Keratinocyte (primary cell): Measurements from ENCODE around the gene GRK5. TPM values are rescaled to one million over a fixed set of nuclear protein-coding genes. Genes with fewer than 3 reads are reported as not detected.

Source experiments
- DNase-seq: peaks from one replicate; pipeline ENCODE4 v3.0.0-alpha.2; 2011; ENCODE audit warnings: low read depth, missing footprints, low spot score
- FAIRE-seq: peaks from 2 replicates; lab custom pipeline; 2011; peaks lifted over from hg19 to GRCh38; lab: Jason Lieb, UNC
- H2AFZ ChIP-seq: 2 replicates; pipeline ENCODE4 v1.6.0; 2012; ENCODE audit warnings: low read length, control low read depth, inconsistent platforms; ENCODE audit not compliant: control insufficient read depth
- H3K27ac ChIP-seq: 2 replicates; pipeline ENCODE4 v1.5.1; 2011; ENCODE audit warnings: low read length; ENCODE audit not compliant: control insufficient read depth, insufficient read depth
- H3K27me3 ChIP-seq: 3 replicates; pipeline ENCODE4 v1.6.0; 2011; ENCODE audit warnings: low read length; ENCODE audit not compliant: control insufficient read depth, insufficient read depth; ENCODE audit errors: extremely low read depth
- H3K36me3 ChIP-seq, 2 experiments: 2 replicates in 1 of 2; 3 replicates in 1 of 2; pipeline ENCODE4 v1.5.1; 2011; ENCODE audit warnings: low read length in 2 of 2, mild to moderate bottlenecking in 1 of 2; ENCODE audit not compliant: control insufficient read depth in 2 of 2, insufficient read depth in 2 of 2; ENCODE audit errors: extremely low read depth in 1 of 2
- H3K4me1 ChIP-seq: 3 replicates; pipeline ENCODE4 v1.5.1; 2011; ENCODE audit warnings: low read length; ENCODE audit not compliant: control insufficient read depth, insufficient read depth; ENCODE audit errors: extremely low read depth
- H3K4me2 ChIP-seq: 3 replicates; pipeline ENCODE4 v1.6.0; 2011; ENCODE audit warnings: low read depth, low read length; ENCODE audit not compliant: control insufficient read depth, insufficient read depth; ENCODE audit errors: extremely low read depth
- H3K4me3 ChIP-seq, 3 experiments: fragments of 200-600 bp in 1 of 3; sonication (generic) in 1 of 3; 2 replicates in 2 of 3; 3 replicates in 1 of 3; pipeline ENCODE4 v1.5.1; 2011 to 2016; ENCODE audit warnings: low read length in 3 of 3, mild to moderate bottlenecking in 3 of 3, control low read depth in 2 of 3, inconsistent platforms in 1 of 3, low read depth in 1 of 3, mixed read lengths in 1 of 3, mixed run types in 1 of 3, moderate library complexity in 1 of 3; ENCODE audit not compliant: control insufficient read depth in 2 of 3, insufficient read depth in 2 of 3; ENCODE audit errors: extremely low read depth in 1 of 3
- H3K79me2 ChIP-seq: 2 replicates; pipeline ENCODE4 v1.6.0; 2012; ENCODE audit warnings: low read length; ENCODE audit not compliant: control insufficient read depth, insufficient read depth
- H3K9ac ChIP-seq: 3 replicates; pipeline ENCODE4 v1.6.0; 2011; ENCODE audit warnings: low read length; ENCODE audit not compliant: control insufficient read depth, insufficient read depth; ENCODE audit errors: extremely low read depth
- H3K9me1 ChIP-seq: 3 replicates; pipeline ENCODE4 v1.6.0; 2011; ENCODE audit warnings: low read length; ENCODE audit not compliant: control insufficient read depth, insufficient read depth; ENCODE audit errors: extremely low read depth
- H3K9me3 ChIP-seq: 2 replicates; pipeline ENCODE4 v1.5.1; 2012; ENCODE audit warnings: low read depth, low read length; ENCODE audit not compliant: control insufficient read depth
- H4K20me1 ChIP-seq: 3 replicates; pipeline ENCODE4 v1.6.0; 2011; ENCODE audit warnings: low read length; ENCODE audit not compliant: control insufficient read depth, insufficient read depth; ENCODE audit errors: extremely low read depth
- CTCF ChIP-seq, 3 experiments: IDR thresholded peaks in 1 of 3; conservative IDR thresholded peaks in 1 of 3; optimal IDR thresholded peaks in 1 of 3; 2 replicates in 2 of 3; 3 replicates in 1 of 3; pipeline versions ENCODE3 to v1.5.1; 2011; ENCODE audit warnings: low read length in 3 of 3, mild to moderate bottlenecking in 3 of 3, moderate library complexity in 2 of 3, control low read depth in 1 of 3, inconsistent platforms in 1 of 3; ENCODE audit not compliant: insufficient read depth in 2 of 3; ENCODE audit errors: extremely low read depth in 1 of 3
- EZH2 ChIP-seq: IDR thresholded peaks from one replicate; pipeline ENCODE4 v1.6.1; 2012; ENCODE audit warnings: inconsistent platforms, mild to moderate bottlenecking, low read length, moderate library complexity
- dilution Hi-C: fragments of 300-500 bp; cut with MboI; formaldehyde crosslinking; loops from one replicate; pipeline ENCODE4 v1.7.0; 2020; ENCODE audit warnings: low sequenced_read_pairs; ENCODE audit not compliant: extremely low pct_ligation_motif_present
- polyA plus RNA-seq, 5 experiments: library from polyadenylated mRNA; depleted of rRNA in 3 of 5; stranded (reverse) in 3 of 5; stranded (forward) in 1 of 5; unstranded in 1 of 5; fragments of >200 nt; gene quantifications; 1 replicate in 1 of 5; 2 replicates in 3 of 5; 3 replicates in 1 of 5; pipeline versions ENCODE4 v1.2.1 to v1.2.3, GENCODE V29; 2011 to 2012; ENCODE audit warnings: missing spikeins in 2 of 5, low read depth in 1 of 5, low replicate concordance in 1 of 5

Gene GRK5
- polyA plus RNA-seq, 1 donor (not counting 4 experiments of a cell fraction or from before 2014, with no cell fraction given), result 7.6 TPM

DNA sequence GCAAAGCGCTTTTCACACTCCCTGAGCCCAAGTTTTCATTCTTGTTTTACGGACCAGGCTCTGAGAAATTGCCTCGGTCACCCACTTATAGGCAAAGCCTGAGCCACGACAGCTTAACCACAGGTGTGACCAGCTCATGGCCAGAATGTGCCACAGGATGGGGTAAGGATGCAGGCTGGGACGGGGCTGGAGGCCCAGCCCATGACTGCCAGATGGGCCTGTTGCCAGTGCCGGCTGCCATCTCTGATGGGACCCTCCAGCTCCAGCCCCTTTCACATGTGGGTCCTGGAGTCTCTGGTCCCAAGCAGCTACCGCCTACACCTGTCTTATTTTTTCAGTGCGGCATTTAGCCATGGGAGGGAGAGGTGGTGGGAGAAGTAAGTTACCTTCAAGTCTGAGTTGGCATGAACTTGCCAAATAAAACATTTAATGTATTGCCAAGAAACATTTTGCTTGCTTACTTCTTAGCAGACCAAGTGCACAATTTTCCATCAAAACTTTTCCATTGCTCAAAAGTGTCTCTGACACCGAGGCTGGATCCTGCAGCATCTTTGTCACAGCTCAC lies 142.6 kb downstream of the GRK5 start:
- no peak overlapping the region for H3K9ac ChIP-seq
- H3K4me3 ChIP-seq, result no peak overlapping the region
- dilution Hi-C loops, result no loop called here
- no peaks in the 10 kb centered on the region for H3K27me3 ChIP-seq
- DNase-seq (no peak), FAIRE-seq (no peak)
- no peaks in the 10 kb centered on the region for H4K20me1 ChIP-seq
- no peak overlapping the region for H2AFZ ChIP-seq
- no peaks in the 10 kb centered on the region for H3K79me2 ChIP-seq
- H3K27ac ChIP-seq, result no peak overlapping the region
- no peak overlapping the region for H3K4me2 ChIP-seq
- H3K9me3 ChIP-seq, result no peaks in the 10 kb centered on the region
- H3K9me1 ChIP-seq, result no peaks in the 10 kb centered on the region
- peaks cover 1 to 5% of the 10 kb centered on the region in 2 experiments for H3K36me3 ChIP-seq
- H3K4me1 ChIP-seq, result no peaks in the 10 kb centered on the region
- TF ChIP-seq EZH2, result no peak
- TF ChIP-seq CTCF (optimal IDR thresholded peaks at IDR 0.05 in 1 of 3, IDR thresholded peaks at IDR 0.05 in 1 of 3, conservative IDR thresholded peaks at IDR 0.05 in 1 of 3; ENCODE audit: extremely low read depth in 1 of 3, insufficient read depth in 2 of 3, low read length in 3 of 3), result no peak

GRCh38 chr10:119350502-119351097 lies 143.2 kb downstream of the GRK5 start:
- Histone ChIP-seq H3K27ac (no peak overlapping the region), H3K27me3 (no peaks in the 10 kb centered on the region), H3K36me3 (peaks cover 1 to 5% of the 10 kb centered on the region in 2 experiments), H3K9ac (no peak overlapping the region), H3K4me3 (no peak overlapping the region), H3K79me2 (no peaks in the 10 kb centered on the region), H2AFZ (no peak overlapping the region), H4K20me1 (no peaks in the 10 kb centered on the region), H3K4me2 (no peak overlapping the region), H3K4me1 (no peaks in the 10 kb centered on the region), H3K9me3 (no peaks in the 10 kb centered on the region), H3K9me1 (no peaks in the 10 kb centered on the region)
- TF ChIP-seq CTCF (optimal IDR thresholded peaks at IDR 0.05 in 1 of 3, IDR thresholded peaks at IDR 0.05 in 1 of 3, conservative IDR thresholded peaks at IDR 0.05 in 1 of 3; ENCODE audit: extremely low read depth in 1 of 3, insufficient read depth in 2 of 3, low read length in 3 of 3), result no peak
- TF ChIP-seq EZH2, result no peak
- dilution Hi-C loops, result no loop called here
- FAIRE-seq (no peak), DNase-seq (no peak)
